OCI-LY7 (cell line): ENCODE data around the gene FOXF2.

Experiments
- EZH2phosphoT487 ChIP-seq: fragments of 200-600 bp; sonication (generic); IDR thresholded peaks from 2 replicates; pipeline ENCODE4 v1.6.1; 2018; ENCODE audit warnings: low read depth, borderline replicate concordance, mild to moderate bottlenecking, mixed run types, antibody characterized with exemption, low read length, moderate library complexity, mixed read lengths
- TF ChIP-seq, protein P1 (sequence below): fragments of 200-600 bp; sonication (generic); conservative IDR thresholded peaks from 2 replicates; pipeline ENCODE4 v1.5.1; 2014; ENCODE audit warnings: mild to moderate bottlenecking, antibody characterized with exemption, low read length, moderate library complexity, mixed read lengths

DNA sequence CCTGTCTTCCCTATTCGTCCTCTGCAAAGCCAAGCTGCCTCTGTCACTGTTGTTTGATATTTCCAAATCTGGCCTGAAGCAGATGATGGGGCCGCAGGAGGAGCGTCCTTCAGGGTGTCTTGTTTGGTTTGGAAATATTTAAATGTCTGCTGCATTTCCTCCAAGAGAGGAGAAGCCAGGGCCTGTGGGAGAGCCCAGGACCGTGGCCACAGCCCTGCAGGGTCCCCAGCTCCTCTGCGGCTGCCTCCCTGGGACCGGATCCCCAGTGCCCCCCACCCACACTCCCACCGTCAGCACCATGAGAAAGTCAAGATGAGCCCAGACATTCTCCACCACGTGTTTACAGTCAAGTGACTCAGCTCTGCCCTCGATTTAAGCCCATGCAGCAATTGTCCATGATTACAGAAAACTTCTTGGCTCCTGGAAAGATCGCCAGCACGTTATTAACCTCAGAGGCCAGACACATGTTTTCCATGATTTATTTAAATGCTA is 18.2 kb downstream of the FOXF2 start:
- TF ChIP-seq, protein P1, sequence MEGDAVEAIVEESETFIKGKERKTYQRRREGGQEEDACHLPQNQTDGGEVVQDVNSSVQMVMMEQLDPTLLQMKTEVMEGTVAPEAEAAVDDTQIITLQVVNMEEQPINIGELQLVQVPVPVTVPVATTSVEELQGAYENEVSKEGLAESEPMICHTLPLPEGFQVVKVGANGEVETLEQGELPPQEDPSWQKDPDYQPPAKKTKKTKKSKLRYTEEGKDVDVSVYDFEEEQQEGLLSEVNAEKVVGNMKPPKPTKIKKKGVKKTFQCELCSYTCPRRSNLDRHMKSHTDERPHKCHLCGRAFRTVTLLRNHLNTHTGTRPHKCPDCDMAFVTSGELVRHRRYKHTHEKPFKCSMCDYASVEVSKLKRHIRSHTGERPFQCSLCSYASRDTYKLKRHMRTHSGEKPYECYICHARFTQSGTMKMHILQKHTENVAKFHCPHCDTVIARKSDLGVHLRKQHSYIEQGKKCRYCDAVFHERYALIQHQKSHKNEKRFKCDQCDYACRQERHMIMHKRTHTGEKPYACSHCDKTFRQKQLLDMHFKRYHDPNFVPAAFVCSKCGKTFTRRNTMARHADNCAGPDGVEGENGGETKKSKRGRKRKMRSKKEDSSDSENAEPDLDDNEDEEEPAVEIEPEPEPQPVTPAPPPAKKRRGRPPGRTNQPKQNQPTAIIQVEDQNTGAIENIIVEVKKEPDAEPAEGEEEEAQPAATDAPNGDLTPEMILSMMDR, result no peak
- no peak for TF ChIP-seq EZH2phosphoT487
